ENCODE data around the gene PAPSS1.

The PAPSS1 gene

DNA sequence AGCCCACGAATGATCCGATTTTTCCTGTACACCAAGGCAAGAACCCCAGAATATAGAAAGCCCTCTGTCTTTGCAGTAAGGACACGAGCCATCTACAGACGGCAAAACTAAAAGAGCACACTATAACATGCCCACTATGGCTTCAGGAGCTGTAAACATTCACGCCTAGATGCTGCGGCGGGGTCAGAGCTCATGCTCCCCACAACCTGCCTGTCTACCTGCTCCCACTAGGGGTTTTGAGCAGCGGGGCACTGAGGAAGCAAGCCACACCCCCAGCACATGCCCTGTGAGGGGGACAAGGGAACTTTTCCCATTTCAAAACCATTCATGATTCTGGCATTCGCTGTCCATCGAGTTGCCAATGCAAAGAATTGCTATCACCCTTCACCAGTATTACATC lies 144.8 kb downstream of the PAPSS1 start:
- TF ChIP-seq, protein P1, sequence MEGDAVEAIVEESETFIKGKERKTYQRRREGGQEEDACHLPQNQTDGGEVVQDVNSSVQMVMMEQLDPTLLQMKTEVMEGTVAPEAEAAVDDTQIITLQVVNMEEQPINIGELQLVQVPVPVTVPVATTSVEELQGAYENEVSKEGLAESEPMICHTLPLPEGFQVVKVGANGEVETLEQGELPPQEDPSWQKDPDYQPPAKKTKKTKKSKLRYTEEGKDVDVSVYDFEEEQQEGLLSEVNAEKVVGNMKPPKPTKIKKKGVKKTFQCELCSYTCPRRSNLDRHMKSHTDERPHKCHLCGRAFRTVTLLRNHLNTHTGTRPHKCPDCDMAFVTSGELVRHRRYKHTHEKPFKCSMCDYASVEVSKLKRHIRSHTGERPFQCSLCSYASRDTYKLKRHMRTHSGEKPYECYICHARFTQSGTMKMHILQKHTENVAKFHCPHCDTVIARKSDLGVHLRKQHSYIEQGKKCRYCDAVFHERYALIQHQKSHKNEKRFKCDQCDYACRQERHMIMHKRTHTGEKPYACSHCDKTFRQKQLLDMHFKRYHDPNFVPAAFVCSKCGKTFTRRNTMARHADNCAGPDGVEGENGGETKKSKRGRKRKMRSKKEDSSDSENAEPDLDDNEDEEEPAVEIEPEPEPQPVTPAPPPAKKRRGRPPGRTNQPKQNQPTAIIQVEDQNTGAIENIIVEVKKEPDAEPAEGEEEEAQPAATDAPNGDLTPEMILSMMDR (IDR thresholded peaks at IDR 0.05; ENCODE audit: low read depth, low read length, missing control alignments): no peak
- no peak overlapping the region for H3K4me3 ChIP-seq (ENCODE audit: low read depth, low read length)
- no peaks in the 10 kb centered on the region for H3K36me3 ChIP-seq (replicated peaks)
- no peaks in the 10 kb centered on the region for H3K27me3 ChIP-seq (replicated peaks)
- H3K27ac ChIP-seq: no peak overlapping the region
- in situ Hi-C loops (cut with HindIII; ENCODE audit: low pct_ligation_motif_present, low sequenced_read_pairs): no loop called here
- DNase-seq: no peak

DNA sequence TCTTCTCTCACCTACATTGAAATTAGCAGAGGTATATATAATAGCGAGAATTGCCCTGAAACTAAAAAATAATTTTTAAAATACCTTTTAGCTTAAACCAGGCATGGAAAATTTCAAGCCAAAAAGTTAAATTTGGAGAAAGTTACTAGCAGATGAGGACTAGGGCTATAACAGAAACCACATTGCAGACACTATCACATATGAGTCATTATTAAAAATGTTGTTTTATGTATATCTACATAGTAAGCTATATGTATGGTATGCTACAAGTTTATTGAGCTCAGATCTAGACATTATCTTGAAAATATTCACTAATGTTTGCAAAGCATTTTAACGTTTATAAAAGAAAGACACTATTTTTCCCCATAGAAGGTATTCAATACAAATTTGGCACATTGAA lies 147.8 kb downstream of the PAPSS1 start:
- TF ChIP-seq, protein P1 (IDR thresholded peaks at IDR 0.05; ENCODE audit: low read depth, low read length, missing control alignments): no peak
- DNase-seq: no peak
- no peak overlapping the region for H3K27ac ChIP-seq
- H3K27me3 ChIP-seq (replicated peaks): no peaks in the 10 kb centered on the region
- no peaks in the 10 kb centered on the region for H3K36me3 ChIP-seq (replicated peaks)
- H3K4me3 ChIP-seq (ENCODE audit: low read depth, low read length): no peak overlapping the region
- in situ Hi-C loops (cut with HindIII; ENCODE audit: low pct_ligation_motif_present, low sequenced_read_pairs): no loop called here

DNA sequence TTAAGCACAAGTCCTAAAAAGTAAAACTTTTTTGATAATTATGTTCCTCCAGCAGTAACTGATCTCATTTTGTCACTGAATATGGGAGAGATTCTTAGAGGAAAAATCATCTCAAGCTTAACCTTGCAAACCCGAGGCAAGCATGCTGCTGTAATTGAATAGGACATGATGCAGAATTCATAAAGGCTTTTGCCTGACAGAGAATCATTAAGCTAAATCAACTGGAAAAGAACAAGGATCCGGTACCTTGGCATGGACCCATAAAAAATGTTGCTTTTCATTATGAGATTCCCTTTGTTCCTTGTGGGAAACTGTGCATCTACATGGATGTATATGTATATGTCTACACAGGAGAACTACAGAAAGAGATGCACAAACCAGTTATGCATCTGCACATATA lies 149.1 kb downstream of the PAPSS1 start:
- no peak for DNase-seq
- Histone ChIP-seq H3K4me3 (ENCODE audit: low read depth, low read length) (no peak overlapping the region), H3K27ac (no peak overlapping the region), H3K27me3 (replicated peaks) (no peaks in the 10 kb centered on the region), H3K36me3 (replicated peaks) (no peaks in the 10 kb centered on the region)
- TF ChIP-seq, protein P1 (IDR thresholded peaks at IDR 0.05; ENCODE audit: low read depth, low read length, missing control alignments): no peak
- in situ Hi-C loops (cut with HindIII; ENCODE audit: low pct_ligation_motif_present, low sequenced_read_pairs): no loop called here

DNA sequence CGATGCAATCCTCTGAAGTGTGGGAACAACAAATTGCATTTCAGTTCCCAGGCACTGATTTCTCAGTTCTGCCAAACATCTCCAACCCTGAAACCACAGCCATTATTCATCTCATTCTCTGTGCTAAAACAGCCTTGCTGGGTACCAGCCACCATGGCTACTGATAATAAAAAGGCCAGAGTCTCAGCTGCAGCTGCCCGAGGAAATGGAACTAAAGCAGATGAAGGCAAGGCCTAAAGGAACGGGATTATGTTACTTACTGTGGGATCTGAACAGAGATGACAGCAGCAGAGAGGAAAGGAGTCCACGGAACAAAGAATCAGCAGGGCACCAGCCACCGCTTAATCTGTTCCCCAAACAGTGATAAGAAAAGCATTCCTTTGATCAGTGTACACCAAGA lies 155.7 kb downstream of the PAPSS1 start:
- Histone ChIP-seq H3K27ac (peak overlapping the region; percentile 75), H3K36me3 (replicated peaks) (no peaks in the 10 kb centered on the region), H3K4me3 (ENCODE audit: low read depth, low read length) (no peak overlapping the region), H3K27me3 (replicated peaks) (no peaks in the 10 kb centered on the region)
- peak; percentile 67 for DNase-seq
- TF ChIP-seq, protein P1 (IDR thresholded peaks at IDR 0.05; ENCODE audit: low read depth, low read length, missing control alignments): no peak
- in situ Hi-C loops (cut with HindIII; ENCODE audit: low pct_ligation_motif_present, low sequenced_read_pairs): no loop called here
